HG03108 (cell line): Measurements from ENCODE around the gene PFDN5.
A peak's percentile ranks its signal among the peaks of the same experiment; 100 is the strongest.
"Not testable (repeated sequence)": the region's sequence is repeated elsewhere in the genome, so short reads cannot be mapped to it uniquely, and the experiment has no call there.

ENCODE experiments used
- ATAC-seq: cut with Tn5 transposase; IDR thresholded peaks from one replicate; pipeline ENCODE4 v1.9.1; 2021; ENCODE audit warnings: moderate library complexity; ENCODE audit not compliant: unreplicated experiment

Gene PFDN5

GRCh38 chr12:53326460-53327185 lies 31.3 kb downstream of the PFDN5 start:
- ATAC-seq: no peak

- ATAC-seq: no peak
These were observed 32.2 kb downstream of the PFDN5 start for GRCh38 chr12:53327435-53328042.

- ATAC-seq: no peak
These were observed 32.7 kb downstream of the PFDN5 start for GRCh38 chr12:53328043-53328435.

GRCh38 chr12:53330671-53331070 lies 35.3 kb downstream of the PFDN5 start:
- no peak for ATAC-seq

- not testable (repeated sequence) for ATAC-seq
These were observed 37.0 kb downstream of the PFDN5 start for GRCh38 chr12:53332339-53332738.

- ATAC-seq: no peak
These were observed 37.4 kb downstream of the PFDN5 start for GRCh38 chr12:53332744-53333143.

- ATAC-seq: no peak
These were observed 37.9 kb downstream of the PFDN5 start for GRCh38 chr12:53333289-53333688.

- no peak for ATAC-seq
These were observed 38.5 kb downstream of the PFDN5 start for GRCh38 chr12:53333845-53334244.

GRCh38 chr12:53334822-53335221 lies 39.5 kb downstream of the PFDN5 start:
- no peak for ATAC-seq

GRCh38 chr12:53336181-53336681 lies 40.9 kb downstream of the PFDN5 start, which contains the start of gene SP7:
Gene SP7 (minus strand): TSS chr12:53336354. CDS start chr12:53335646, 708 bp downstream.
- ATAC-seq: no peak

GRCh38 chr12:53338017-53338416 lies 42.7 kb downstream of the PFDN5 start:
- no peak for ATAC-seq

GRCh38 chr12:53338916-53339315 lies 43.6 kb downstream of the PFDN5 start:
- no peak for ATAC-seq

GRCh38 chr12:53340398-53340797 lies 45.1 kb downstream of the PFDN5 start:
- no peak for ATAC-seq

- ATAC-seq: no peak
These were observed 48.1 kb downstream of the PFDN5 start for GRCh38 chr12:53343449-53343848.

- ATAC-seq: no peak
These were observed 48.6 kb downstream of the PFDN5 start for GRCh38 chr12:53343969-53344368.

GRCh38 chr12:53344487-53344823 lies 49.1 kb downstream of the PFDN5 start:
- no peak for ATAC-seq

- peak; percentile 60 for ATAC-seq
These were observed 49.6 kb downstream of the PFDN5 start for GRCh38 chr12:53344824-53345485.

- no peak for ATAC-seq
These were observed 50.3 kb downstream of the PFDN5 start for GRCh38 chr12:53345486-53346188.

GRCh38 chr12:53346491-53346890 lies 51.1 kb downstream of the PFDN5 start:
- ATAC-seq: no peak

GRCh38 chr12:53347905-53348304 lies 52.6 kb downstream of the PFDN5 start:
- no peak for ATAC-seq
